H9 (cell line): ENCODE data around the gene CROCC2. TPM values are rescaled to one million over a fixed set of nuclear protein-coding genes. Genes with fewer than 3 reads are reported as not detected.

Experiments used
- DNase-seq: peaks from one replicate; pipeline ENCODE4 v3.0.0-alpha.2; 2017
- H2AFZ ChIP-seq: one replicate; pipeline ENCODE4 v1.6.1; 2013; ENCODE audit warnings: mild to moderate bottlenecking, low read length, control low read depth, moderate library complexity
- H2AK5ac ChIP-seq: 2 replicates; pipeline ENCODE4 v1.6.1; 2013; ENCODE audit warnings: low read length, control low read depth, mixed read lengths; ENCODE audit not compliant: insufficient read length
- H2BK120ac ChIP-seq: one replicate; pipeline ENCODE4 v1.6.1; 2013; ENCODE audit warnings: low read depth, mild to moderate bottlenecking, low read length, control low read depth, inconsistent platforms; ENCODE audit not compliant: poor library complexity, severe bottlenecking
- H2BK12ac ChIP-seq: 2 replicates; pipeline ENCODE4 v1.6.1; 2013; ENCODE audit warnings: low read length, control low read depth, mixed read lengths, low read depth; ENCODE audit not compliant: insufficient read length
- H2BK15ac ChIP-seq: 2 replicates; pipeline ENCODE4 v1.6.1; 2013; ENCODE audit warnings: low read depth, low read length, control low read depth
- H2BK20ac ChIP-seq: one replicate; pipeline ENCODE4 v1.6.1; 2013; ENCODE audit warnings: low read depth, mild to moderate bottlenecking, low read length, control low read depth, inconsistent platforms; ENCODE audit not compliant: poor library complexity, severe bottlenecking
- H2BK5ac ChIP-seq: 2 replicates; pipeline ENCODE4 v1.6.1; 2013; ENCODE audit warnings: low read length, control low read depth, mixed read lengths; ENCODE audit not compliant: insufficient read length
- H3K14ac ChIP-seq: 2 replicates; pipeline ENCODE4 v1.6.1; 2013; ENCODE audit warnings: low read length, control low read depth; ENCODE audit not compliant: insufficient read depth
- H3K18ac ChIP-seq: 2 replicates; pipeline ENCODE4 v1.6.1; 2013; ENCODE audit warnings: low read depth, mild to moderate bottlenecking, mixed read lengths, low read length, control low read depth; ENCODE audit not compliant: insufficient read length
- H3K23ac ChIP-seq: 2 replicates; pipeline ENCODE4 v1.6.1; 2013; ENCODE audit warnings: low read length, control low read depth, mixed read lengths, low read depth; ENCODE audit not compliant: insufficient read length
- H3K23me2 ChIP-seq: 2 replicates; pipeline ENCODE4 v1.6.1; 2013; ENCODE audit warnings: low read depth, mild to moderate bottlenecking, mixed read lengths, low read length, control low read depth; ENCODE audit not compliant: insufficient read length, poor library complexity, severe bottlenecking
- H3K27ac ChIP-seq: 2 replicates; pipeline ENCODE4 v1.5.1; 2013; ENCODE audit warnings: low read length, control low read depth, mixed read lengths, low read depth; ENCODE audit not compliant: insufficient read length
- H3K27me3 ChIP-seq: 2 replicates; pipeline ENCODE4 v1.6.1; 2013; ENCODE audit warnings: low read length, control low read depth, inconsistent platforms; ENCODE audit not compliant: insufficient read depth
- H3K4ac ChIP-seq: 2 replicates; pipeline ENCODE4 v1.6.1; 2013; ENCODE audit warnings: low read depth, mild to moderate bottlenecking, control low read depth, inconsistent platforms, low read length, moderate library complexity
- H3K4me1 ChIP-seq: 2 replicates; pipeline ENCODE4 v1.6.1; 2013; ENCODE audit warnings: low read length, control low read depth, inconsistent platforms; ENCODE audit not compliant: insufficient read depth
- H3K4me2 ChIP-seq: 2 replicates; pipeline ENCODE4 v1.6.1; 2013; ENCODE audit warnings: low read length, control low read depth, mixed read lengths; ENCODE audit not compliant: insufficient read length, insufficient read depth
- H3K56ac ChIP-seq: 2 replicates; pipeline ENCODE4 v1.6.1; 2013; ENCODE audit warnings: low read depth, mild to moderate bottlenecking, mixed read lengths, low read length, control low read depth; ENCODE audit not compliant: insufficient read length
- H3K79me1 ChIP-seq: 2 replicates; pipeline ENCODE4 v1.6.1; 2013; ENCODE audit warnings: low read depth, mild to moderate bottlenecking, moderate library complexity, low read length, control low read depth, inconsistent platforms; ENCODE audit not compliant: insufficient read depth, poor library complexity, severe bottlenecking
- H3K79me2 ChIP-seq: 2 replicates; pipeline ENCODE4 v1.6.1; 2013; ENCODE audit warnings: low read length, control low read depth, inconsistent platforms; ENCODE audit not compliant: insufficient read depth
- H3K9ac ChIP-seq: 2 replicates; pipeline ENCODE4 v1.6.1; 2013; ENCODE audit warnings: low read length, control low read depth, mixed read lengths; ENCODE audit not compliant: insufficient read length; ENCODE audit errors: extremely low read depth
- H3K9me3 ChIP-seq: one replicate; pipeline ENCODE4 v1.6.1; 2013; ENCODE audit warnings: low read depth, low read length, inconsistent platforms; ENCODE audit not compliant: control insufficient read depth
- H3T11ph ChIP-seq: one replicate; pipeline ENCODE4 v1.6.1; 2013; ENCODE audit warnings: mild to moderate bottlenecking, low read length, control low read depth, inconsistent platforms
- H4K20me1 ChIP-seq: one replicate; pipeline ENCODE4 v1.6.1; 2013; ENCODE audit not compliant: control insufficient read depth, insufficient read length, insufficient read depth
- H4K5ac ChIP-seq: 2 replicates; pipeline ENCODE4 v1.6.1; 2013; ENCODE audit warnings: low read depth, mild to moderate bottlenecking, mixed read lengths, low read length, control low read depth; ENCODE audit not compliant: insufficient read length
- H4K8ac ChIP-seq: replicated peaks from 2 replicates; pipeline ENCODE4 v1.6.1; 2013; ENCODE audit warnings: low read length, control low read depth, mixed read lengths, low read depth; ENCODE audit not compliant: insufficient read length
- H4K91ac ChIP-seq: 2 replicates; pipeline ENCODE4 v1.6.1; 2013; ENCODE audit warnings: low read depth, mild to moderate bottlenecking, moderate library complexity, mixed read lengths, low read length, control low read depth; ENCODE audit not compliant: insufficient read length
- H3K27ac Mint-ChIP-seq, 3 experiments: 2 replicates in 2 of 3; 3 replicates in 1 of 3; pipeline ENCODE4 v1.8.0; 2020 to 2021; ENCODE audit warnings: mixed read lengths in 3 of 3, mild to moderate bottlenecking in 1 of 3, moderate library complexity in 1 of 3
- H3K27me3 Mint-ChIP-seq: 2 replicates; pipeline ENCODE4 v1.8.0; 2021; ENCODE audit warnings: low read depth, mild to moderate bottlenecking, moderate library complexity, mixed read lengths
- H3K36me3 Mint-ChIP-seq, 3 experiments: 2 replicates in 2 of 3; 3 replicates in 1 of 3; pipeline ENCODE4 v1.8.0; 2020 to 2021; ENCODE audit warnings: low read depth in 3 of 3, mixed read lengths in 3 of 3; ENCODE audit not compliant: insufficient read depth in 1 of 3
- H3K4me1 Mint-ChIP-seq, 2 experiments: 2 replicates each; pipeline ENCODE4 v1.8.0; 2020; ENCODE audit warnings: mixed read lengths in 2 of 2
- H3K4me3 Mint-ChIP-seq, 2 experiments: 2 replicates in 1 of 2; 3 replicates in 1 of 2; pipeline ENCODE4 v1.8.0; 2020 to 2021; ENCODE audit warnings: mild to moderate bottlenecking in 2 of 2, mixed read lengths in 2 of 2, moderate library complexity in 1 of 2
- H3K9me3 Mint-ChIP-seq, 2 experiments: 2 replicates in 1 of 2; 3 replicates in 1 of 2; pipeline ENCODE4 v1.8.0; 2020; ENCODE audit warnings: mild to moderate bottlenecking in 2 of 2, mixed read lengths in 2 of 2, moderate library complexity in 1 of 2
- CTCF ChIP-seq: fragments of 200-600 bp; sonication (generic); conservative IDR thresholded peaks from 3 replicates; pipeline ENCODE4 v1.8.0; 2021; ENCODE audit warnings: antibody characterized with exemption, mild to moderate bottlenecking
- WGBS: extraction: QIAGEN DNeasy Blood & Tissue Kit; methylation state at CpG from one replicate; pipeline ENCODE4 v1.1.7; 2013; ENCODE audit warnings: missing lambda C conversion rate, low lambda C conversion rate, mixed read lengths; ENCODE audit not compliant: insufficient read length; ENCODE audit errors: extremely low coverage; 5-methylcytosine and 5-hydroxymethylcytosine counted together
- total RNA-seq: library from RNA; stranded (reverse); gene quantifications from 2 replicates; pipeline ENCODE4 v1.2.1, GENCODE V29; 2021

CROCC2 gene
- total RNA-seq, 1 experiment from 2014 or later, result not detected

- Histone ChIP-seq H3K18ac (no peak overlapping the region), H4K5ac (no peak overlapping the region), H3K9me3 (no peaks in the 10 kb centered on the region), H3K23ac (no peak overlapping the region), H3T11ph (no peak overlapping the region), H3K9ac (no peak overlapping the region), H2BK20ac (no peak overlapping the region), H2BK5ac (no peak overlapping the region), H3K27me3 (no peaks in the 10 kb centered on the region), H4K91ac (no peak overlapping the region), H4K8ac (no peak overlapping the region), H3K4me2 (no peak overlapping the region), H3K4ac (no peak overlapping the region), H3K79me2 (no peaks in the 10 kb centered on the region), H2AFZ (no peak overlapping the region), H2AK5ac (no peak overlapping the region), H2BK15ac (no peak overlapping the region), H3K27ac (no peak overlapping the region), H3K14ac (no peak overlapping the region), H2BK120ac (no peak overlapping the region), H2BK12ac (no peak overlapping the region), H3K23me2 (no peaks in the 10 kb centered on the region), H3K79me1 (no peaks in the 10 kb centered on the region), H3K56ac (no peak overlapping the region), H3K4me1 (no peaks in the 10 kb centered on the region), H4K20me1 (no peaks in the 10 kb centered on the region)
- Mint-ChIP-seq H3K27me3 (no peaks in the 10 kb centered on the region; the same call in 1 of the 2 replicates), H3K36me3 (no peaks in the 10 kb centered on the region), H3K27ac (no peak overlapping the region; a peak in 1 of 7 replicates), H3K4me3 (no peak overlapping the region), H3K4me1 (peaks cover 4 to 6% of the 10 kb centered on the region in 2 experiments), H3K9me3 (no peaks in the 10 kb centered on the region)
- no peak for TF ChIP-seq CTCF
- WGBS, result no CpG with 5 or more reads among the region's 37 CpGs
- DNase-seq, result no peak
Measured at GRCh38 chr2:240888130-240888889, 17.8 kb upstream of the CROCC2 start.
